Astrocyte of the cerebellum (primary cell): ENCODE measurements around the gene RALGAPB.

Experiments
- DNase-seq: peaks from one replicate; pipeline ENCODE4 v3.0.0-alpha.2; 2011; ENCODE audit warnings: low read depth
- H3K4me3 ChIP-seq: 2 replicates; pipeline ENCODE4 v1.5.1; 2011; ENCODE audit warnings: mild to moderate bottlenecking, low read depth, low read length, moderate library complexity
- in situ Hi-C: cut with HindIII; loops from 2 replicates; pipeline ENCODE4 v1.10.0; 2017; ENCODE audit warnings: low sequenced_read_pairs
- TF ChIP-seq, protein P1 (sequence below): IDR thresholded peaks from 2 replicates; pipeline ENCODE4 v1.5.1; 2012; ENCODE audit warnings: low read length, low read depth, moderate library complexity, mild to moderate bottlenecking; ENCODE audit errors: missing control alignments

The RALGAPB gene

DNA sequence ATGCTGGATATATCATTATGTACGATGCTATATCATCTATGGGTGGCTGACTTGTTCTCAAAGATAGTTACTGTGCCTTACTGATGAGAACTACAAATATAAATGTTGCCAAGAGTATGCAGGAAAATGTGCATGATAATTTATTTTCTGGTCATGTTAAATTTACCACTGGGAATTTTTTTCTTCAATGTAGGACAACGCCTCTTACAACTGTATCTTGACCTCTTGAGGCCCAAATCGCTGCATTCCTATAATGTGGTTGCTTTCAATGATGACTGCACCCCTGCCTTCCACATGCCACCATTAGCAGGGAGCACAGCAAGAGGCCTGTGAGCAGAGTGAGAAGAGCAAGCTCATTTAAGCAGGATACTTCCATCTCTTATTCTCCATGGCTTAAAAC is 5.7 kb upstream of the RALGAPB start:
- DNase-seq = no peak
- in situ Hi-C loops = no loop called here
- TF ChIP-seq, protein P1, sequence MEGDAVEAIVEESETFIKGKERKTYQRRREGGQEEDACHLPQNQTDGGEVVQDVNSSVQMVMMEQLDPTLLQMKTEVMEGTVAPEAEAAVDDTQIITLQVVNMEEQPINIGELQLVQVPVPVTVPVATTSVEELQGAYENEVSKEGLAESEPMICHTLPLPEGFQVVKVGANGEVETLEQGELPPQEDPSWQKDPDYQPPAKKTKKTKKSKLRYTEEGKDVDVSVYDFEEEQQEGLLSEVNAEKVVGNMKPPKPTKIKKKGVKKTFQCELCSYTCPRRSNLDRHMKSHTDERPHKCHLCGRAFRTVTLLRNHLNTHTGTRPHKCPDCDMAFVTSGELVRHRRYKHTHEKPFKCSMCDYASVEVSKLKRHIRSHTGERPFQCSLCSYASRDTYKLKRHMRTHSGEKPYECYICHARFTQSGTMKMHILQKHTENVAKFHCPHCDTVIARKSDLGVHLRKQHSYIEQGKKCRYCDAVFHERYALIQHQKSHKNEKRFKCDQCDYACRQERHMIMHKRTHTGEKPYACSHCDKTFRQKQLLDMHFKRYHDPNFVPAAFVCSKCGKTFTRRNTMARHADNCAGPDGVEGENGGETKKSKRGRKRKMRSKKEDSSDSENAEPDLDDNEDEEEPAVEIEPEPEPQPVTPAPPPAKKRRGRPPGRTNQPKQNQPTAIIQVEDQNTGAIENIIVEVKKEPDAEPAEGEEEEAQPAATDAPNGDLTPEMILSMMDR = no peak
- no peak overlapping the region for H3K4me3 ChIP-seq

DNA sequence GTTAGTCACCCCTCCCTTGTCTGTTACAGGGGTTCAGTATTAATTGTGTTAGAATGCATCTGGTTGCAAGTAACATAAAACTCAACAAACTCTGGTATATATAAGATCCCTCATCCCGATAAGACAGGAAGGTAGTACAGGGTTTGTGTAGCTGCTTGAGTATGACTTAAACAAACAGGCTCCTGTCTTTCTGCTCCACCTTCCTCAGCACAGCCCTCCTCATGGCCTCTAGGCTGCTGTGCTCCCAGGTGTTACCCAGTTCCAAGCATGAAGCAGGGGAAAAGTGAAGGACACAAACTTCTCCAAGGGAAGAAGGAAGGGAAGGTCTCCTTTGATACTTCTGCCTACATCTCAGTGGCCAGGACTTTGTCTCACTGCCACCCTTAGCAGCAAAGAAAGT is 1.4 kb upstream of the RALGAPB start:
- DNase-seq = no peak
- no peak overlapping the region for H3K4me3 ChIP-seq
- TF ChIP-seq, protein P1 = no peak
- in situ Hi-C loops = no loop called here

DNA sequence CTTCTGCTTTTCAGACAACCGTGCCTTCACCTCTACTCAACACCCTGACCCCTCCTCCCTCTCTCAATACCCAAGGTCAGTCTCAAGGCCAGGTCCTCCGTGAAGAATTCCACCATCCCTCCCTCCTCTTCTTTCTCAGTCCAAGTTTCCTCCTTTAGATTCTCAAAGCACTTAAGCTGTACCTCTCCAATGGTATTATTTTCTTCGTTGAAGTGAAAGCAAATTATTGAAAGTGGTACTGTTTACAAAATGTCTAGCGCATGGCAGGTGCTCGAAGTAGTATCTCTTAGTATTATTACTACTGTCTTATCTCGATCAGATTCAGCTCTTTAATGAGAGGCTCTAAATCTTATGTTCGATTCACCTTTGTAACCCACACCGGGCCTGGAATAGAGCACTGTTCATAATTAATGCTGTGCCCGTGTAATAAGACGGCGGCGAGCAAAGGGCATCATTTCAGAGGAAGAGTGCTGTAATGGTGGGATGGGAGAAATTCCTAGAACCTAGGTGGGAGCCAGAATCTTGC is 593 bp upstream of the RALGAPB start:
- DNase-seq = no peak
- peak overlapping the region; percentile 92 for H3K4me3 ChIP-seq
- TF ChIP-seq, protein P1 = no peak
- in situ Hi-C loops = no loop called here

DNA sequence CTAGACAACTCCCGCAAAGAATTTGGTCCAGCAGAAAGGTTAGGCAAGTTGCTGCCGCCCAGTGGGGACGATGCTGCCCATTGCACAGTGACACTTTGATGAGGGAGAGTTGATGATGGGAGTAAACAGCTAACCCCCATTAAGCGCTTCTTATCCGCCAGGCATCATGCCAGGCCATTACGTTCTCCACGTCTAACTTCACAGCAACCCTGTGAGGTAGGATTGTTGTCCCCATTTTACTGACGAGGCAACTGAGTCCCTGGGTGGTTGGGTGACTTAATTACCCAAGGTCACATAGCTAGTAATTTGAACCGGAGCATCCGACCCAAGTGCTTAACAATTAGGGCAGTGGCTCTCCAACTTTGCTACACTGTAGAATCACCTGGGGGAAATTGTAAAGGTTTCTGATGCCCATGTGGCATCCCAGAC is 738 bp downstream of the RALGAPB start:
- no peak for DNase-seq
- H3K4me3 ChIP-seq = peak overlapping the region; percentile 92
- in situ Hi-C loops = no loop called here
- TF ChIP-seq, protein P1 = peak; percentile 14

DNA sequence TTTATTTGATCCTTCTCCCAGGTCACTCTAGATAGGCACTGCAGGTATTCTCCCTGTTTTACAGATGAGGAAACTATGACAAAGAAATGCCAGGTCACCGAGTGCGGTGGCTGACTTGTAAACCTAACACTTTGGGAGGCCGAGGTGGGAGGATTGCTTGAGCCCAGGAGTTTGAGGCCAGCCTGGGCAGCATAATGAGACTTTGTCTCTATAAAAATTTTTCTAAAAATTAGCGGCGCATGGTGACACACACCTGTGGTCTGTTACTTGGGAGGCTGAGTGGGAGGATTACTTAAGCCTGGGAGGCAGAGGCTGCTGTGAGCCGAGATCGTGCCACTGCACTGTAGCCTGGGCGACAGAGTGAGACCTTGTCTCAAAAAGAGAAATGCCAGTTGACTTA is 5.1 kb downstream of the RALGAPB start:
- in situ Hi-C loops = no loop called here
- TF ChIP-seq, protein P1 = no peak
- H3K4me3 ChIP-seq = no peak overlapping the region
- no peak for DNase-seq

DNA sequence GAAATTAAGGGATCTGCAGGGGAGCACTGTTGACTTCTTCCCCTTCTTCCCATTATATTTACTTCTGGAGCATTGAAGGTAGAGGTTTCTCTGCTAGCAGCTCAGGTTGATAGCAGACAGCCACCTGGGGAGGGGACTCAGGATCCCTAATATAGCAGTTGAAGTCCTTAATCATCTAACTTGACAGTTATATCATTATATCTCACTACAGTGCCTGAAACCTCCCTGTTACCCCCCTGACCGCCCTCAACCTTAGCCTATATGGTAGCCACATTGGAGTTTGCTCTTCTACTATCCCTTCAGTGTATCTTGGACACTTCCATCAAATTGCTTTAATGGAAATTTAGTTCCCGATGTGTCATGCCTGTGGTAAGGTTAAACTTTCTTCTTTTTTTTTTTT is 7.0 kb downstream of the RALGAPB start:
- in situ Hi-C loops = no loop called here
- TF ChIP-seq, protein P1 = no peak
- DNase-seq = no peak
- no peak overlapping the region for H3K4me3 ChIP-seq

DNA sequence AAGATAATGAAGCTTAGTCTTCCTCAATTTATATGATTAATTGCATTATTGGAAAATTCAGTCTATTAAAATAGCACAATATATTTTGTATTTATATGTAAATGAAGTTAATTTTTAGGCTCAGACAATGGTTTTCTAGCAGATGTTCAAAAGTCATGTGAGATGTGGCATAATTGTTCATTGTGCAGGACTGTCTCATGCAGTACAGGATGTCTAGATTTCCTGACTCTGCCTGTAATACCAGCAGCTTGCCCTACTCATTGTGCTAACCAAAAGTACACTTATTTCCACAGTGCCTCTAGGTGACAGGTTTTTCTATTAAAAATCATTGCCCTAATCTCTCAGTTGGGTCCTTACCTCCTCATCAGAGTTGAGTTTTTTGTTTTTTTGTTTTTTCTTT is 12.4 kb downstream of the RALGAPB start:
- in situ Hi-C loops = no loop called here
- no peak overlapping the region for H3K4me3 ChIP-seq
- TF ChIP-seq, protein P1 = no peak
- DNase-seq = no peak
